CD4-positive, alpha-beta T cell (primary cell): ENCODE measurements around the gene TUFM. TPM values are rescaled to one million over a fixed set of nuclear protein-coding genes. Genes with fewer than 3 reads are reported as not detected.
"Not testable (repeated sequence)": the region's sequence is repeated elsewhere in the genome, so short reads cannot be mapped to it uniquely, and the experiment has no call there.

ENCODE experiments used
- ATAC-seq: fragments of 200-7000 bp; cut with Tn5 transposase; one replicate; pipeline ENCODE4 v1.10.0; 2022; ENCODE audit warnings: mild to moderate bottlenecking; ENCODE audit not compliant: poor library complexity
- CTCF ChIA-PET: fragments of 350-600 bp; sonication (Branson Sonifier 250); formaldehyde crosslinking; loops from one replicate; lab custom pipeline; 2021; ENCODE audit warnings: antibody characterized with exemption, inconsistent platforms; lab: Charles Lee
- POLR2A ChIA-PET: fragments of 350-600 bp; sonication (Branson Sonifier 250); formaldehyde crosslinking; loops from one replicate; lab custom pipeline; 2021; ENCODE audit warnings: antibody characterized with exemption, inconsistent platforms; lab: Charles Lee
- DNase-seq, 14 experiments: peaks; one replicate each; pipeline ENCODE4 v3.0.0-alpha.2; 2013 to 2020; ENCODE audit warnings: mixed read lengths in 2 of 14
- H3K27ac ChIP-seq, 2 donors: one replicate each; pipeline versions ENCODE4 v1.5.1 to v1.7.0; 2013; ENCODE audit warnings: low read length in 2 of 2, low read depth in 1 of 2, mild to moderate bottlenecking in 1 of 2
- H3K27me3 ChIP-seq, 2 experiments: 1 replicate in 1 of 2; 2 replicates in 1 of 2; pipeline versions ENCODE4 v1.6.1 to v1.7.0; 2013; ENCODE audit warnings: low read length in 2 of 2, control low read depth in 1 of 2, mild to moderate bottlenecking in 1 of 2, moderate library complexity in 1 of 2; ENCODE audit not compliant: insufficient read depth in 2 of 2, control insufficient read depth in 1 of 2
- H3K36me3 ChIP-seq: one replicate; pipeline ENCODE4 v1.6.1; 2013; ENCODE audit warnings: low read length, control low read depth; ENCODE audit not compliant: insufficient read depth
- H3K4me1 ChIP-seq: one replicate; pipeline ENCODE4 v1.6.1; 2013; ENCODE audit warnings: low read length, control low read depth; ENCODE audit not compliant: insufficient read depth
- H3K4me3 ChIP-seq: one replicate; pipeline ENCODE4 v1.5.1; 2013; ENCODE audit warnings: mild to moderate bottlenecking, low read length, moderate library complexity
- H3K9me3 ChIP-seq, 2 experiments: 1 replicate in 1 of 2; 2 replicates in 1 of 2; pipeline versions ENCODE4 v1.6.1 to v1.7.0; 2013; ENCODE audit warnings: low read length in 2 of 2, mild to moderate bottlenecking in 2 of 2, control low read depth in 1 of 2, moderate library complexity in 1 of 2; ENCODE audit not compliant: control insufficient read depth in 1 of 2, insufficient read depth in 1 of 2
- H3K27ac Mint-ChIP-seq: one replicate; pipeline ENCODE4 v1.8.0; 2020; ENCODE audit warnings: mixed read lengths
- H3K27me3 Mint-ChIP-seq: one replicate; pipeline ENCODE4 v1.8.0; 2021; ENCODE audit warnings: mixed read lengths
- H3K36me3 Mint-ChIP-seq: one replicate; pipeline ENCODE4 v1.8.0; 2021; ENCODE audit warnings: low read depth, mixed read lengths
- H3K4me1 Mint-ChIP-seq: one replicate; pipeline ENCODE4 v1.8.0; 2021; ENCODE audit warnings: low read depth, mixed read lengths
- H3K4me3 Mint-ChIP-seq: one replicate; pipeline ENCODE4 v1.8.0; 2020; ENCODE audit warnings: mild to moderate bottlenecking, mixed read lengths
- H3K9me3 Mint-ChIP-seq: one replicate; pipeline ENCODE4 v1.8.0; 2020; ENCODE audit warnings: mixed read lengths
- CTCF ChIP-seq: fragments of 200-600 bp; IDR thresholded peaks from one replicate; pipeline ENCODE4 v1.8.0; 2022; ENCODE audit warnings: antibody characterized with exemption, mild to moderate bottlenecking
- intact Hi-C, 2 experiments: fragments of 100-400 bp; cut with DNase I in 1 of 2; cut with micrococcal nuclease in 1 of 2; formaldehyde crosslinking; loops; one replicate each; pipeline versions ENCODE4 v1.15.1 to v1.9.0; 2023 to 2025; cut with DNase I, micrococcal nuclease
- total RNA-seq, 174 experiments: library from RNA in 2 of 174; stranded (reverse) in 2 of 174; gene quantifications; one replicate each; pipeline ENCODE4 v1.2.3 and lab custom pipeline; 2021 to 2026

TUFM gene
- total RNA-seq, 2 experiments from 2014 or later, result 102 to 103 TPM

DNA sequence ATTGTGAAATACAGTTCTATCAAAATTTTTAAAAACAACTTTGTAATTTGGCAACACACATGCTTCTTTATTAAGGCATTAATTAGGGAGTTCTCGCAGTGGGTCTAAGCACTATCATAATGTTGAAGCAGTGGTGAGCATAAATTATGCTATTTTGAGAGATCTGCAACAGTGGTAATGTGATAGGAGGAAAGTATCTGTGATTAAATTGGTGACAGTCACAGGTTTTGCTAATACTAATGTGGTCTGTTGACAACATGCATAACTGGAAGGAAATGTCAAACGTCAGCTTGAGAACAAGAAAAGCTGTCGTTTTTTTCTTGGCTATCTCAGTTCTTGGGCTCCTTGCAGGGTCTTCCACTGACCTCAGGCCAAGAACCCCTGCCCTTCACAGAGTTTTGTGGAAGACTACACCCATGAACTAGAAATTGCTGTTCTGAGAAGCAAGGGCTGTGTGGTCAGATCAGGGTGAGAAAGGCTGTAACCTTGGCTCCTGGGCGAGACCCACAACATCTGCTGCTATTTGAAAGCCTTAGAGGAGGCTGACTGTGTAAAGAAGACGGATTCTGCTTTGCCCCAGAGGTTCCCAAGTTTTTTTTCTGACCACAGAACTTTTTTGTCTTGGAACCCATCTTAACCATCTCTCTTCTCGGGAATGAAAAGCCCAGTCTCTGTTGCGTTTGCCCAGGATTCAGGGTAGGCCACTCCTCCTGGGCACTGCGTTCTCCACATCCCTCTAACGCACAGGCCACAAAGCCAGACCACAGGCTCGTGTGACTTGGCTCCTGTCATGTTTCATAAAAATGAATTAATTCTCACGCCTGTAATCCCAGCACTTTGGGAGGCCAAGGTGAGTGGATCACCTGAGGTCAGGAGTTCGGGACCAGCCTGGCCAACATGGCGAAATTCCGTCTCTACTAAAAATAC lies 46.1 kb upstream of the TUFM start:
- Histone ChIP-seq H3K4me3 (no peak overlapping the region), H3K27ac (no peak overlapping the region), H3K9me3 (no peaks in the 10 kb centered on the region), H3K36me3 (no peaks in the 10 kb centered on the region), H3K27me3 (no peaks in the 10 kb centered on the region), H3K4me1 (no peaks in the 10 kb centered on the region)
- POLR2A ChIA-PET, result no interaction called here
- H3K9me3 Mint-ChIP-seq, result no peaks in the 10 kb centered on the region
- H3K36me3 Mint-ChIP-seq, result no peaks in the 10 kb centered on the region
- CTCF ChIA-PET, result no interaction called here
- intact Hi-C loops, result no loop called here
- no peak for ATAC-seq
- DNase-seq, result no peak
- TF ChIP-seq CTCF, result no peak
- no peaks in the 10 kb centered on the region for H3K4me1 Mint-ChIP-seq
- H3K27ac Mint-ChIP-seq, result no peak overlapping the region
- H3K4me3 Mint-ChIP-seq, result no peak overlapping the region
- no peaks in the 10 kb centered on the region for H3K27me3 Mint-ChIP-seq

GRCh38 chr16:28890355-28890754 lies 44.2 kb upstream of the TUFM start:
- H3K27ac Mint-ChIP-seq, DNase-seq, H3K27ac ChIP-seq, H3K27me3 Mint-ChIP-seq, H3K27me3 ChIP-seq, H3K36me3 Mint-ChIP-seq, H3K4me3 Mint-ChIP-seq, CTCF ChIA-PET, H3K36me3 ChIP-seq, intact Hi-C loops, ATAC-seq, H3K4me3 ChIP-seq, H3K9me3 Mint-ChIP-seq, H3K4me1 Mint-ChIP-seq, H3K9me3 ChIP-seq, H3K4me1 ChIP-seq, POLR2A ChIA-PET: not testable (repeated sequence)

DNA sequence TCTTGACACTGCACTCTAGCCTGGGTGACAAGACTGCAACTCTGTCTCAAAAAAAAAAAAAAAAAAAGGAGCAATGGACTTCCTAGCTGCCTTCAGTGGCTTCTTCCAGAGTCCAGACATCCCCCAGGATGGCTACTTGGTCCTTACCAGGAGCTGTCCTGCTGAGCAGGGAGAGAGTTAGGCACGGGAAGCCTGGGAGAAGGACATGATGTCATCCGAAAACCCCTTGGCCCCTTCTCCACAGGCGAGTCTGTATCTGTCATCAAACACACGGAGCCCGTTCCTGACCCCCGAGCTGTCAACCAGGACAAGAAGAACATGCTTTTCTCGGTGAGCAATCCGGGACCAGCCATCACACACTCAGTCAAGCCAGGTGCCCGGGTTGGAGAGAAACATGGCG lies 40.8 kb upstream of the TUFM start:
- POLR2A ChIA-PET, result no interaction called here
- H3K36me3 Mint-ChIP-seq, result no peaks in the 10 kb centered on the region

More for the DNA sequence above, 40.8 kb upstream of the TUFM start:
- DNase-seq (no peak), ATAC-seq (no peak)
- H3K4me3 Mint-ChIP-seq, result no peak overlapping the region
- no peak overlapping the region for H3K4me3 ChIP-seq
- H3K9me3 Mint-ChIP-seq, result no peaks in the 10 kb centered on the region
- H3K27ac ChIP-seq, result no peak overlapping the region
- no peaks in the 10 kb centered on the region for H3K9me3 ChIP-seq
- intact Hi-C loops, result no loop called here
- H3K4me1 Mint-ChIP-seq, result no peaks in the 10 kb centered on the region
- no peaks in the 10 kb centered on the region for H3K27me3 Mint-ChIP-seq
- H3K27me3 ChIP-seq, result no peaks in the 10 kb centered on the region
- H3K36me3 ChIP-seq, result no peaks in the 10 kb centered on the region
- CTCF ChIA-PET, result no interaction called here
- H3K4me1 ChIP-seq, result no peaks in the 10 kb centered on the region
- TF ChIP-seq CTCF, result no peak
- no peak overlapping the region for H3K27ac Mint-ChIP-seq
